ENCODE data around the gene ACOT2.
"Not testable (repeated sequence)": the region's sequence is repeated elsewhere in the genome, so short reads cannot be mapped to it uniquely, and the experiment has no call there.

DNA sequence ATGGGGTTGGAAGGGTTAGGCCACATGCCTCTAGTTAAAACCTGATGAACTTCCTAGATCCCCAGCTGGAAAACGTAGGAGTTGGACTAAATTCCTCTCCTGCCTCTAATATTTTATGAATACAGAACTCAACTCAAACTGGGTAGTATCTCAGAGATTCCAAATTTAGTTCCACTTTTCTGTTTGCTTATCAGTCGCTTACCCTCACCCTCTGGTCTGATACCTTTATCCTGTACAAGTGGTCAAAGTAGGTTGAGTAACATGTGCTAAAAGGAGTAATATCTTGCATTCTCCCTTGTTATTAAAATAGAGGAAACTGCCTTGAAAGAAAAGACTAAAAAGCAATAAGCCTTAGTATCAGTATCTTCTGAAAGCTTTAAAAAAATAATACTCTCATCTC, 11.8 kb upstream of the ACOT2 start:
- not testable (repeated sequence) for TF ChIP-seq POLR2AphosphoS5, POLR2A, TAF1, SPI1 (IDR thresholded peaks at IDR 0.05; ENCODE audit: low read depth, low read length)
